Measurements from ENCODE around the gene NRARP. TPM values are rescaled to one million over a fixed set of nuclear protein-coding genes. Genes with fewer than 3 reads are reported as not detected.

The NRARP gene
- total RNA-seq, 1 experiment from 2014 or later: 23.8 TPM

- Histone ChIP-seq H2BK15ac (ENCODE audit: low read depth, low read length) (no peak overlapping the region), H3K23me2 (ENCODE audit: insufficient read length, low read depth, low read length, poor library complexity, severe bottlenecking) (no peaks in the 10 kb centered on the region), H2AK5ac (ENCODE audit: insufficient read length, low read length) (no peak overlapping the region), H2BK5ac (ENCODE audit: insufficient read length, low read length) (no peak overlapping the region), H3K18ac (ENCODE audit: insufficient read length, low read depth, low read length) (no peak overlapping the region), H2BK120ac (ENCODE audit: low read depth, low read length, poor library complexity, severe bottlenecking) (no peak overlapping the region), H3K56ac (ENCODE audit: insufficient read length, low read depth, low read length) (no peak overlapping the region), H3K14ac (ENCODE audit: insufficient read depth, low read length) (no peak overlapping the region), H3K9ac (ENCODE audit: extremely low read depth, insufficient read length, low read length) (no peak overlapping the region), H3K27me3 (ENCODE audit: insufficient read depth, low read length) (no peaks in the 10 kb centered on the region), H3K4me1 (ENCODE audit: insufficient read depth, low read length) (peaks cover 1% of the 10 kb centered on the region; the same call in 1 of the 2 replicates), H3K9me3 (ENCODE audit: control insufficient read depth, low read depth, low read length) (no peaks in the 10 kb centered on the region), H4K5ac (ENCODE audit: insufficient read length, low read depth, low read length) (no peak overlapping the region), H2BK20ac (ENCODE audit: low read depth, low read length, poor library complexity, severe bottlenecking) (no peak overlapping the region), H4K20me1 (ENCODE audit: control insufficient read depth, insufficient read depth, insufficient read length) (no peaks in the 10 kb centered on the region), H2AFZ (ENCODE audit: low read length) (no peak overlapping the region), H4K91ac (ENCODE audit: insufficient read length, low read depth, low read length) (no peak overlapping the region), H3K23ac (ENCODE audit: insufficient read length, low read depth, low read length) (no peak overlapping the region), H3K27ac (ENCODE audit: insufficient read length, low read depth, low read length) (no peak overlapping the region), H2BK12ac (ENCODE audit: insufficient read length, low read depth, low read length) (no peak overlapping the region), H3K4me2 (ENCODE audit: insufficient read depth, insufficient read length, low read length) (no peak overlapping the region), H3K79me2 (ENCODE audit: insufficient read depth, low read length) (no peaks in the 10 kb centered on the region), H3K79me1 (ENCODE audit: insufficient read depth, low read depth, low read length, poor library complexity, severe bottlenecking) (no peaks in the 10 kb centered on the region), H3K4ac (ENCODE audit: low read depth, low read length) (no peak overlapping the region), H3T11ph (ENCODE audit: low read length) (no peak overlapping the region), H4K8ac (replicated peaks; ENCODE audit: insufficient read length, low read depth, low read length) (no peak overlapping the region)
- Mint-ChIP-seq H3K27ac (no peak overlapping the region), H3K9me3 (peaks cover 6 to 19% of the 10 kb centered on the region in 2 experiments), H3K4me3 (no peak overlapping the region), H3K4me1 (peaks cover 0 to 3% of the 10 kb centered on the region in 2 experiments; a peak in 1 of 4 replicates), H3K36me3 (ENCODE audit: insufficient read depth in 1 of 3, low read depth in 3 of 3) (peaks cover 1 to 4% (median 2%) of the 10 kb centered on the region in 3 experiments; a peak in 3 of 7 replicates), H3K27me3 (ENCODE audit: low read depth) (peaks cover 12% of the 10 kb centered on the region)
- no CpG with 5 or more reads among the region's 10 CpGs for WGBS (ENCODE audit: extremely low coverage, insufficient read length, low lambda C conversion rate)
- no peak for DNase-seq
- no peak for TF ChIP-seq CTCF (conservative IDR thresholded peaks at IDR 0.05)
These were observed 23.1 kb upstream of the NRARP start for GRCh38 chr9:137325124-137325523.
